ENCODE data around the gene MX1.
"Not testable (repeated sequence)": the region's sequence is repeated elsewhere in the genome, so short reads cannot be mapped to it uniquely, and the experiment has no call there.

Gene MX1

GRCh38 chr21:41405321-41405720, 20.7 kb upstream of the MX1 start:
- no peak for TF ChIP-seq CTCF (conservative IDR thresholded peaks at IDR 0.05; ENCODE audit: low read depth)
- H3K27ac ChIP-seq: no peak overlapping the region
- ChIA-PET POLR2A (ENCODE audit: low non-redundant PET) (interaction anchor here (0.7 kb wide), 1 partner anchor 20 kb away, joined by 3 read pairs; no protein-coding TSS in a partner anchor), CTCF (no interaction called here)
- DNase-seq (ENCODE audit: low spot score): no peak

GRCh38 chr21:41406340-41406739, 19.7 kb upstream of the MX1 start:
- no peak for DNase-seq (ENCODE audit: low spot score)
- POLR2A ChIA-PET (ENCODE audit: low non-redundant PET): no interaction called here
- no peak for TF ChIP-seq CTCF (conservative IDR thresholded peaks at IDR 0.05; ENCODE audit: low read depth)
- H3K27ac ChIP-seq: no peak overlapping the region
- CTCF ChIA-PET: no interaction called here

- CTCF ChIA-PET: interaction anchor here (0.7 kb wide), 1 partner anchor 52 kb away, joined by 3 read pairs; no protein-coding TSS in a partner anchor
- TF ChIP-seq CTCF (conservative IDR thresholded peaks at IDR 0.05; ENCODE audit: low read depth): no peak
- POLR2A ChIA-PET (ENCODE audit: low non-redundant PET): no interaction called here
- no peak overlapping the region for H3K27ac ChIP-seq
- DNase-seq (ENCODE audit: low spot score): no peak
Observed at GRCh38 chr21:41407541-41408460, 18.2 kb upstream of the MX1 start.

GRCh38 chr21:41410361-41410760, 15.7 kb upstream of the MX1 start:
- ChIA-PET CTCF (no interaction called here), POLR2A (ENCODE audit: low non-redundant PET) (interaction anchor here (0.6 kb wide), 1 partner anchor 228 kb away, joined by 3 read pairs; no protein-coding TSS in a partner anchor)
- no peak overlapping the region for H3K27ac ChIP-seq
- no peak for TF ChIP-seq CTCF (conservative IDR thresholded peaks at IDR 0.05; ENCODE audit: low read depth)
- no peak for DNase-seq (ENCODE audit: low spot score)

GRCh38 chr21:41410767-41411448, 15.1 kb upstream of the MX1 start:
- no peak for TF ChIP-seq CTCF (conservative IDR thresholded peaks at IDR 0.05; ENCODE audit: low read depth)
- ChIA-PET CTCF (interaction anchor here (0.6 kb wide), 1 partner anchor 132 kb away, joined by 3 read pairs; no protein-coding TSS in a partner anchor), POLR2A (ENCODE audit: low non-redundant PET) (no interaction called here)
- DNase-seq (ENCODE audit: low spot score): no peak
- H3K27ac ChIP-seq: no peak overlapping the region

GRCh38 chr21:41411449-41412089, 14.5 kb upstream of the MX1 start:
- DNase-seq (ENCODE audit: low spot score): no peak
- POLR2A ChIA-PET (ENCODE audit: low non-redundant PET): no interaction called here
- CTCF ChIA-PET: interaction anchor here (0.6 kb wide), 1 partner anchor 132 kb away, joined by 3 read pairs; no protein-coding TSS in a partner anchor
- no peak overlapping the region for H3K27ac ChIP-seq
- TF ChIP-seq CTCF (conservative IDR thresholded peaks at IDR 0.05; ENCODE audit: low read depth): no peak

- CTCF ChIA-PET: interaction anchor here (0.5 kb wide), 1 partner anchor 1515 kb away, joined by 3 read pairs; no protein-coding TSS in a partner anchor
Observed at GRCh38 chr21:41417505-41417904, 8.5 kb upstream of the MX1 start.

More at GRCh38 chr21:41417505-41417904, 8.5 kb upstream of the MX1 start:
- H3K27ac ChIP-seq; POLR2A ChIA-PET (ENCODE audit: low non-redundant PET); DNase-seq (ENCODE audit: low spot score): not testable (repeated sequence)

All from RWPE1 (cell line).